Spleen (tissue), 7 donors: Measurements from ENCODE around the gene SEBOX.

Experiments used
- CTCF ChIP-seq, 11 experiments: fragments of 200-600 bp in 7 of 11; fragments of 450-650 bp in 4 of 11; sonication (generic) in 4 of 11; IDR thresholded peaks in 8 of 11; conservative IDR thresholded peaks in 3 of 11; 1 replicate in 7 of 11; 2 replicates in 4 of 11; pipeline versions ENCODE4 v1.4.0 to v1.8.0; 2016 to 2021; ENCODE audit warnings: antibody characterized with exemption in 11 of 11, inconsistent platforms in 4 of 11, mild to moderate bottlenecking in 1 of 11
- POLR2A ChIP-seq, 3 donors: fragments of 450-650 bp; IDR thresholded peaks; one replicate each; pipeline ENCODE4 v1.5.1; 2017; ENCODE audit warnings: antibody characterized with exemption in 3 of 3, mild to moderate bottlenecking in 1 of 3
- POLR2AphosphoS5 ChIP-seq, 3 donors: sonication (generic); formaldehyde crosslinking; IDR thresholded peaks; one replicate each; pipeline ENCODE4 v1.5.1; 2017; ENCODE audit warnings: antibody characterized with exemption in 3 of 3
- donor health status: DM: no; HTN: no; CAD: no; lungs with moderate emphysema.
- donor health status: DM: no; HTN: no; CAD: no.
- donor health status: DM: no; HTN: no; CAD: no.

GRCh38 chr17:28406473-28406814 is 41.4 kb upstream of the SEBOX start:
- TF ChIP-seq CTCF (IDR thresholded peaks at IDR 0.05 in 8 of 11, conservative IDR thresholded peaks at IDR 0.05 in 3 of 11) (no peak), POLR2AphosphoS5 (IDR thresholded peaks at IDR 0.05) (no peak), POLR2A (IDR thresholded peaks at IDR 0.05) (no peak)
